ENCODE data around the gene PCNX3.

GRCh38 chr11:65586247-65586630 is 29.3 kb upstream of the PCNX3 start:
- TF ChIP-seq CTCF (IDR thresholded peaks at IDR 0.05) (no peak), POLR2A (IDR thresholded peaks at IDR 0.05) (no peak)
